ENCODE measurements around the gene TIGD6. TPM values are rescaled to one million over a fixed set of nuclear protein-coding genes. Genes with fewer than 3 reads are reported as not detected.
"Not testable (repeated sequence)": the region's sequence is repeated elsewhere in the genome, so short reads cannot be mapped to it uniquely, and the experiment has no call there.

Gene TIGD6
- total RNA-seq, 3 donors from 2014 or later: 5.6 to 11.0 (median 5.6) TPM

GRCh38 chr5:149944666-149945065 is 55.8 kb downstream of the TIGD6 start, which contains the start of gene PDE6A:
PDE6A (minus strand) TSS chr5:149944793; CDS start chr5:149944673, 120 bp downstream.
- H3K27ac ChIP-seq: peak within 1 kb of the TSS in 1 of 2 donors; percentile 26
- intact Hi-C loops (cut with DNase I; ENCODE audit: low total_unique reads): no loop called here
- H3K9me3 ChIP-seq: no peaks in the 10 kb centered on the region
- H3K36me3 ChIP-seq: no peaks in the 10 kb centered on the region
- no peak for TF ChIP-seq POLR2AphosphoS5 (IDR thresholded peaks at IDR 0.05)
- TF ChIP-seq POLR2A (IDR thresholded peaks at IDR 0.05): no peak
- no peak for TF ChIP-seq CTCF (IDR thresholded peaks at IDR 0.05)
- H3K27me3 ChIP-seq: no peaks in the 10 kb centered on the region
- no peak for DNase-seq (ENCODE audit: low spot score in 2 of 2)
- no peak within 1 kb of the TSS for H3K4me3 ChIP-seq
- peaks cover 0 to 9% of the 10 kb centered on the region in 2 donors for H3K4me1 ChIP-seq

- H3K4me1 ChIP-seq; DNase-seq (ENCODE audit: low spot score in 2 of 2); H3K27me3 ChIP-seq; intact Hi-C loops (cut with DNase I; ENCODE audit: low total_unique reads); H3K36me3 ChIP-seq; H3K4me3 ChIP-seq; H3K9me3 ChIP-seq: not testable (repeated sequence)
- peak overlapping the region; percentile 26 to 32 for H3K27ac ChIP-seq
These were observed 57.1 kb downstream of the TIGD6 start for GRCh38 chr5:149943177-149943949.

Other genes starting within 250 kb of the TIGD6 start
- gene PDE6A, start 55.9 kb downstream of the TIGD6 start, total RNA-seq: under 1 TPM in 2 of 3 donors, not detected in 1; under 0.01 to 0.15 TPM
- gene SLC26A2, start 39.9 kb downstream of the TIGD6 start, total RNA-seq: 100 to 1,000 TPM in 1 of 3 donors, 10 to 100 TPM in 2; 10.6 to 103 (median 30.2) TPM
- 10 to 100 TPM; 35.2 to 80.9 (median 57.7) TPM for gene HMGXB3, start 85 bp upstream of the TIGD6 start, total RNA-seq
- gene CSF1R, start 85.9 kb upstream of the TIGD6 start, total RNA-seq: 10 to 100 TPM; 11.5 to 79.0 (median 24.1) TPM
- 100 to 1,000 TPM in 2 of 3 donors, 10 to 100 TPM in 1; 53.7 to 243 (median 146) TPM for gene PDGFRB, start 155.2 kb upstream of the TIGD6 start, total RNA-seq
- 1 to 10 TPM in 1 of 3 donors, not detected in 2; 1.3 TPM for gene CDX1, start 166.1 kb upstream of the TIGD6 start, total RNA-seq
- under 1 TPM in 2 of 3 donors, not detected in 1; 0.15 to 0.16 TPM for gene SLC6A7, start 189.4 kb upstream of the TIGD6 start, total RNA-seq

Data from breast epithelium (tissue), 4 donors.